ENCODE results near the gene XYLT2.
"Not testable (repeated sequence)": the region's sequence is repeated elsewhere in the genome, so short reads cannot be mapped to it uniquely, and the experiment has no call there.

XYLT2 gene

DNA sequence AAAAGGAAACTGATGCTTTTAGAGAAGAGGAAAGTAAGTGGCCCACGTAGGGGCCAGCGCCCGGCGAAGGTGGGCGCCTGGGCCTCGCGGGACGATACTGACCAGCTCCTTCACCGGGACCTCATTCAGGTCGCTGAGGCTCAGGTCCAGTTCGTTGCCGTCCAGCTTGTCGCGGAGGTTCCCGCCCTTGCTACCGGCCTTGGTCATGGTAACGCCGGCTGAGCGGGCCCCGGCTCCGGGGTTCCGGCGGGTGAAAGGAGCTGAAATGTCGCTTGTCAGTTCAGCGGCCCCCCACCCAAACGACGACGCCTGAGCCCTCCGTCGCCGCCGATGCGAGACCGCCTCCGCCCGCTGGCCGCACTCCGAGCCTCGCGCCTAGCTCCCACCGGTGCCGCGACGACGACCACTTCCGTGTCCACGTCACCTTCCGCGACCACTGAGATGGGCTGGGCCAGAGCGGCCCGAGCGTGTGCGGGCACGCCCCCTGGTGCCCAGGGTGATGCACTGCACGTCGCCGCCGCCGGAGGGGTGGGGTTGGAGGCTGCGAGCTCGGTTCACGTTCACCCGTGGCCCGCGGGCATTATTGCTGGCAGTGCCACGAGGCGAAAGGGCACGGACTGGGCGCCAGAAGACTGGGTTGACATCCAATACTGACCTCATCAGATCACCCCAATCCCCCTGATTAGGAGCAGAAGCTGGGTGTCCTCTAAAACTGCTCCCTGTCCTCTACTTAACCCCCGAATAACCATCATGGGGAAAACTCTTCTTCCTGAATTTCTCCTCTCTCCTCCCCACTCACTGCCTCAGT lies 51.4 kb downstream of the XYLT2 start, which contains the start of gene LRRC59:
Gene LRRC59 (minus strand): TSS at position 413 of the 808 bp plus-strand sequence. CDS start 206 bp downstream, at position 207.
- DNase-seq, result peak; percentile 90

DNA sequence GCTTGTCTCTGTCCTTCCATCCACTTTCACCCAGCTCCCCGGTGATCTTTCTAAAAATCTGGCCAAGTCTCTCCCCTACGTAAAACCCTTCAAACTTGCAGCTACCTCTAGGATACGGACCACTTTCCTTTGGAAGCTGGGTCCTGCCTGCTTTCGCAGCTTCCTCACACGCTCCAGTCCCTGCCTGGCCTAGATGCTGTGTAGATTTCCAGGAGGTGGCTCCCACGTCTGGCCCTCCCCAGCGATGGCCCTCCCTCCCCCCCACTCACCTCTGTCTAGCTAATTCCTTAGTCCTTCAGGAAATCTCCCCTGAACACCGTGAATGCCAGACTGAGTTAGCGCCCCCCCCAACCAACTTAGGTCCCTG lies 52.0 kb downstream of the XYLT2 start:
- DNase-seq, result no peak

DNA sequence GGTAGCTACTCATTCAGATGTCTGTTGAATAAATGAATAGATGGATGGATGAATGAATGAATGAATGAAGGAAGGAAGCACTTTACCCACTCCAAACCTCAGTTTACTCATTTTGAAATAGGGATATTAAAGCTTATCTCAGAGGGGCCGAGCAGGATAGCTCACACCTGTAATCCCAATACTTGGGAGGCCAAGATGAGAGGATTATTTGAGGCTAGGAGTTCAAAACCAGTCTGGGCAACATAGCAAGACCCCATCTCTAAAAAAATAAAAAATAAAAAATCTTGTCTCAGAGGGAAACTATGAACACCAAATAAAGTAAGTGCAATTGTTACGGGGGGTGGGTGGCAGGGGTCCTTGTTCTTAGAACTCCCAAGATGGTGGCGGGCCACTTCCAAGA lies 52.7 kb downstream of the XYLT2 start:
- not testable (repeated sequence) for DNase-seq

DNA sequence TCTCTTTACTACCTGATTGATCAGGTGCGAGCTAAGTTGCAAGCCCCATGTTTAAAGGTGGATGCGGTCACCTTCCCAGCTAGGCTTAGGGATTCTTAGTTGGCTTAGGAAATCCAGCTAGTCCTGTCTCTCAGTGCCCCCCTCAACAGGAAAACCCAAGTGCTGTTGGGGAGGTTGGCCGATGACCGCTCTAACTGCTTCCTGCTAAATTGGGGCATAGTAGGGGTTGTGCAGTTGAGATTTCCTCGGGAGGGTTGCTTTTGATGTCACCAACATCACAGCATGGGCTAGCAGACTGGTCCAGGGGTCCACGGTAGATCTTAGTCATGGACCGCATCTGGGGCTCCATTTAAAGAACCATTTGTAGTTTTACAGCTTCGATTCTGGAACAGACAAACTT lies 53.7 kb downstream of the XYLT2 start:
- not testable (repeated sequence) for DNase-seq

DNA sequence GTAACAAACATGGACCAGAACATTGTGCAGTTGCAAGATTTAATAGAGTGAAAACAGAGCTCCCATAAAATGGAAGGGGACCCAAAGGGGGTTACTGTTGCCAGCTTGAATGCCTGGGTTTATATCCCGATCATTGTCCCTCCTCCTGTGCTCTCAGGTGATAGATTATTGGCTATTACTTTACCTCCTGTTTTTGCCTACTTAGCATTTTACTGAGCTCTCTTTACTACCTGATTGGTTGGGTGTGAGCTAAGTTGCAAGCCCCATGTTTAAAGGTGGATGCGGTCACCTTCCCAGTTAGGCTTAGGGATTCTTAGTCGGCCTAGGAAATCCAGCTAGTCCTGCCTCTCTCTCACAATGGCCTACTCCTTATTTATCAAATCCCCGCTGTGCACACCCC lies 59.4 kb downstream of the XYLT2 start:
- not testable (repeated sequence) for DNase-seq

DNA sequence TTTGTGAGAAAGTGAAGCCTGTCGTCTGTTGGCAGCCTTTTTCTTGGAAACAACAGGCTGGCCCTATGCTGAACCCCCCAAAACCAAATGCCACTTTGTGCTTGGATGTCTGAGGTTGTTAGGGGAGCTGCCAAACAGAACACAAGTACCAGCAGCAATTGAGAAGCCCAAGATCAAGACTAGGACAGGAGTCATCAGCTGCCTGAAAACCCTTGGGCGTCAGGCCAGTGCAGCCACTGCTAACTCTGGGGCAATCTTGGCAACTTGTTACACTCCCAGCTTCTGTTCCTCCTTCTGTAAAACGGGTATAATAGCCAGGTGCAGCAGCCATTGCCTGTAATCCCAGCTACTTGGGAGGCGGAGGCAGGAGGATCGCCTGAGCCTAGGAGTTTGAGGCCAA lies 60.7 kb downstream of the XYLT2 start:
- DNase-seq, result no peak

DNA sequence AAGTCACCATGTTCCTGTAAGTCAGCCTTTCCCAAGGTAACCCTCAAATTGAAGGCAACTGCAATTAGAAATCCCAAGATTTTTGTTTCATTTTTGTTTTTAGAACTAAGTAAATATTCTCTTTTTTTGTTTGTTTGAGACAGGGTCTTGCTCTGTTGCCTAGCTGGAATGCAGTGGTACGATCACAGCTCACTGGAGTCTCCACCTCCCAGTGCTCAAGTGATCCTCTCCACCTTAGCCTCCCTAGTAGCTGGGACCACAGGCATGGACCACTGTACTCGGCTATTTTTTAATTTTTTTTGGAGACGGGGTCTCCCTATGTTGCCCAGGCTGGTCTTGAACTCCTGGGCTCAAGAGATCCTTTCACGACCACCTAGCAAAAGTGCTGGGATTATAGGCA lies 62.0 kb downstream of the XYLT2 start:
- no peak for DNase-seq

Measured in effector CD8-positive, alpha-beta T cell (primary cell).